ENCODE results near the gene CASP12.

DNA sequence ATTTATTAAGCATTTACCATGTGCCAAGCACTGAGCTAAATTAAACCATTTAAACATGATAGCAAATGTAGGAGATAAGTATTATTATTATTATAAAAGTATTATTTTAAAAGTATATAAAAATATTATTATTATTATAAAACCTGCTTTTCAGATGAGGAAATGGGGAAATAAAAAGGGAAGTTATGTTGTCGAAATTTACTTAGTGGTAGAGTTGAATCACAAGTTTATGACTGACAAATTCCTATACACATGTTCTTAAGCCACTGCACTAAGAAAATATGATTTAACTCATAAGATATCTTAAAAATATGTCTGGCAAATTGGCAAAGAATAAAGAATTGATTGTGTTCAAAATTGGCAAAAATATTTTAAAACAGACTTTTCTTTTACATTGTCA, 53.8 kb downstream of the CASP12 start:
- no peak for TF ChIP-seq POLR2A (IDR thresholded peaks at IDR 0.05; ENCODE audit: low read depth, low read length)
- TF ChIP-seq MAFK (IDR thresholded peaks at IDR 0.05; ENCODE audit: low read depth, low read length): no peak
- no peak for TF ChIP-seq MXI1 (IDR thresholded peaks at IDR 0.05; ENCODE audit: borderline replicate concordance, low read depth, low read length)
- TF ChIP-seq SMC3 (IDR thresholded peaks at IDR 0.05; ENCODE audit: low read depth, low read length): no peak
- TF ChIP-seq CHD1 (IDR thresholded peaks at IDR 0.05; ENCODE audit: low read depth, low read length): no peak
- TF ChIP-seq CTCF (conservative IDR thresholded peaks at IDR 0.05; ENCODE audit: low read depth, low read length): no peak
- no peak for TF ChIP-seq RAD21 (IDR thresholded peaks at IDR 0.05; ENCODE audit: low read length)
- TF ChIP-seq RFX5 (IDR thresholded peaks at IDR 0.05; ENCODE audit: low read depth, low read length): no peak
